Stimulated activated CD8-positive, alpha-beta memory T cell treated with anti-CD3 and anti-CD28 coated beads, Interleukin-12 subunit alpha, Interleukin-12 subunit beta, amount 100 ng/mL, for 4 hours (primary cell): ENCODE data around the gene GPC5.

Experiments
- DNase-seq: peaks from one replicate; pipeline ENCODE4 v3.0.0-alpha.2; 2020; ENCODE audit warnings: low read depth

GPC5 gene

DNA sequence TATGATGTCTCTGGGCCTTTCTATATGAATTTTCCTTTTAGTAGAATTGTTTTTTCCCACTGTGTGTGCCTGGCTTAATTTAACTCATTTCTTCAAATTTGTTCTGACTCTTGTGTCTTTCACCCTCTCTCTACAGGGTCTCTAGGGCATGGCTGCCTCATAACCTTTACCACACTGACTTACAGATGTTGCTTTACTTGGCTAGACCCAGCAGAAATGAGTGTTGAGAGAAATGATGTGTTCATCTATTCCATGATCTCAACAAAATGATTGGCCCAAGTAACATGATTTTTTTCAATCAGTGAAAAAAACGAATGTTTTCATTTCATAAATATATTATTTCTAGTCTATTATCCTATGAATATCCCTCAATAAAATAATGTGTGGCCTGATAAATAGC lies 195.0 kb downstream of the GPC5 start:
- no peak for DNase-seq

DNA sequence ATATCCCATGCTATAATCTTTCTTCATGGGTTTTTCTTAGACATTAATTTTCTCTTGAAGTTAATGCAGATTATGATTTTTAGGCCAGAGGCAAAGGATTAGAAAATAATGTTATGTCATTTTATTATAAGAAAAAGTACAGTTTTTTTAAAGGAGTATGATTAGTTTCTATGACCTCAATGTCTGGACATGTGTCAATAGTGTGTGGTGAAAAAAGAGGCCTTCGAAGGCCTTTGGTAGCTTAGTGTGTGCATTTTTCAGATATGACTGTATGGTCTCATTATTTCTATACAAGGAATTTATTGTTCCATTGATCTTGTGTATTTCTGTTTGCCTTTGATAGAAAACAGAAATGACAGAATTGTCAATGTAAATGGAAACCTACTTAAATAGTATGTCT lies 195.6 kb downstream of the GPC5 start:
- DNase-seq: no peak

DNA sequence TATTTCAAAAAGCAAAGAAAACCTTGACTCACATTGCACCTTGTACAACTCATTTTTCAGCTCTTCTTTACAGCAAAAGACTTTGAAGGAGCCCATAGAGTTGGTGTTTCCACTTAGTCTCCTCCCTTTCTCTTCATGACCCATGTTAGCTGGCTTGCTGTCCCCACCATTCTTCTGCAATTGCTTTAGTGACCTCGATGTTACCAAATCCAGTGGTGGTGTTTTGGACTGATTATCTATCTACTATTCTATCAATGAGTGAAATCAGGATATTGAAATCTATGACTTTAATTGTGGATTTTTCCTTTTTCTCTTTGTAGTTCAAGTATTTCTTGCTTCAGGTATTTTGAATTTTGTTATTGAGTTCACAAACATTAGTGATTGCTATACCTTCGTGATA lies 197.3 kb downstream of the GPC5 start:
- no peak for DNase-seq

DNA sequence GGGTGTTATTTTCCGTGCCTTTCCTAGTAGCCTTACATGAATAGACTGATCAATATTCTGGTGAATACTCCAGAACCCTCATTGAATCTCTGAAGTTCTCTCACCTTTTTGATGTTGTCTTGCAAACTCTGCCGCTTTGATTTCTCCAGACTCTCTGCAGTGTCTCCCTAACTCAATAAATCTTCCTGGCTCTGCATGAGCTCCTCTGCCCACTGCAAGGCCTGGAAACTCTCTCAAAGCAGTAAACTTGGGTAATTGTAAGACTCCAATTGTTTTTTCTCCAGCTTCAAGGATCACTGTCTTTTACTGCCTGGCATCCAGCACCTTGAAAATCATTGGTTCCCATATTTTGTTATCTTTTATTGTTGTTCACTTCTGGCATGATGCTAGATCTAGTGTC lies 198.4 kb downstream of the GPC5 start:
- DNase-seq: no peak

DNA sequence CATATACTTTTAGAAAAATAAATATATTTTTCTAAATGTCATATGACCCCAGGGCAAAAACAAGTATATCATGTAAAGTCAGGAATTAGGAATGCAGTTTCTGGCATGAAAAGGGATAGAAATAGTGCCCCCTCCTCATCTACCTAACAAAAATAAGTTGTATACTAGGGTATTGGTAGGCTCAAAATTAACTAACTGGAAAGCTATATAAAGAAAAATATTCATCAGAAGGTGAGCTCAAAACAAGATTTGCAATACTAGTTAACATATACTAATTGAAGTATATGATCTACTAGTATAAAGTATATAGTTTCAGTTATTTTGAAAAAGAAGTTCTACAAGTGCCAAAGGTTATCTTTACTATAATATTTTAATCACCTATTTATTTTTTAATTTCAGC lies 200.2 kb downstream of the GPC5 start:
- no peak for DNase-seq

DNA sequence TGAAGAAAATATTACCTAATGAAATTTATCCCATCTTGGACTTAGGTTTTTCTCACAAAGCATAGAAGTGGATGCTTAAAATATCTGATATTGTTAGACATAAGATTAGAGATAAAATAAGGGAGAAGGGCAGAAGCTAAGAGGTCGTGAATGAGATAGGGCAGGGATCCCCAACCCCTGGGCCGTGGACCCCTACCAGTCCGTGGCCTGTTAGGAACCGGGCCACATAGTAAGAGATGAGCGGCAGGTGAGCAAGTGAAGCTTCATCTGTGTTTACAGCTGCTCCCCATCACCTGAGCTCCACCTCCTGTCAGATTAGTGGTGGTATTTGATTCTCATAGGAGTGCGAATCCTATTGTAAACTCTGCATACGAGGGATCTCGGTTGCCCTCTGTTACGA lies 202.9 kb downstream of the GPC5 start:
- no peak for DNase-seq

DNA sequence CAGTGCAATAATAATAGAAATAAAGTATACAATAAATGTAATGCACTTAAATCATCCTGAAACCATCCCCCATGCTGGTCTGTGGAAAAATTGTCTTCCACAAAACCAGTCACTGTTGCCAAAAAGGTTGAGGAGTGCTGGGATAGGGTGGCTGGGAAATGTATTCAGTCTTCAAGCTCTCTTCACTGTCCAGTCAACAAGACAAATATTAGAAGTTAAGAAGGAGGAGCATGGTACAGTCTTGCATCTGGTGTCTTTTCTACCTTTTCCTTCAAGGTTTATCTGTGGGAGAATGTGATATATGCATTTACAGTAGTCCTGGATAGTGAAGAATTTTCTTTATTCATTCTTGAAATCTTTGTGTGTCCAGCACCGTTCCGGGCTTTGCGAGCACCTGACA lies 203.4 kb downstream of the GPC5 start:
- DNase-seq: no peak

DNA sequence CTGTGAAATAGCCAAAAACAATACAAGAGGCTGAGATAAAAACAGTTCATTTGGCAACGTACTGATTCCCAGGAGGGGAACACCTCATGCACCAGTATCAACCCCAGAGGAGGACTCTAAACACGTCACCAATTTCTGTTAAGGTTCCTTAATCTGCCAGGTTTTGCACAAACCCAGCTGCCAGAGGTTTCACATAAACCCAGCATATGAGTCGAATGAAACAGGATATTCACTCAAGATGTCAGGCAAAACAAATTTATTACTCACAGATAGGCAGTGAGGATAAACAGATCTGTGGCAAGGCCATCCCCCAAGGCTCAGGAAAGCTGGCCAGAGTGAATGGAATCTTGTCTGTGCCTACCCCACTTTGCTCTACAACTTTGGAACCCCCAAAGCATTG lies 210.9 kb downstream of the GPC5 start:
- no peak for DNase-seq

DNA sequence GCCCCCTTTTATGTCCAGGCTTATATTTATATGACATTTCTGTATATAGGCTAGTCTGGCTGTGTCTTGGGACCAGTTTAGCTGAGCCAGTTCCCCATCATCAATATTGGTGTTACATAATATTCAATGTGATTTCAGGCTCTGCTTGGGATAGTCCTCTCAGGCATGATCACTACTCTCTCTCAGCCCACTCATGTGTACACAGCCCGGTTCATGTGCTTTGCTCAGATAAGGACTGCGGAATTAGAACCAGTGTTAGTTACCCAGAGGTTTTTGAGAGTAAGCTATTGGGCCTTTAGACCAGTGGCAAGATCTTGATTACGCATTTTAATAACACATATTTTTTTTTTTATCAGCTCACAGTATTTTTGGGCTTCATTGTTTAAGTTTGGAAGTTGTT lies 219.9 kb downstream of the GPC5 start:
- no peak for DNase-seq

DNA sequence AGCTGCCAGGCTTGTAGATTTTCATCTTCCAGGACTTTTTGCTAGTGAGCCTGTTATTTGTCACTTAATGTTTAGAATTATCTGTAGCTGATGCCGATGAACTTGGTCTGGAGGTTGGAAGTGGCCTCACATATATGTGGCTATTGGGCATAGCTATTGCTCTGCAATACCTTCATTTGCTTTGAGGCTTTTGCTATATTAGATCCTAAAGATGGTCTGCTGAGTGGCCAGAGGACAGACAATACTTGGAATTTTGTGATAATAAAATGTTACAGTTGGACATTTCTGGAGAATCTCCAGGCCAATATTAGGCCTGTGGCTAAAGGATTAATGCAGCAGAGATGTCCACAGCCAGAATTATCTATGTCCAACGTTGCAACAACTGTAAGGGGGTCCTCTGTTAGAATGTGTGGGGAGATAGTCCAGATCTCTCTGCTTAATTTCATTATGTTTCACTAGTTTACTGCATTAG lies 222.3 kb downstream of the GPC5 start:
- DNase-seq: no peak

DNA sequence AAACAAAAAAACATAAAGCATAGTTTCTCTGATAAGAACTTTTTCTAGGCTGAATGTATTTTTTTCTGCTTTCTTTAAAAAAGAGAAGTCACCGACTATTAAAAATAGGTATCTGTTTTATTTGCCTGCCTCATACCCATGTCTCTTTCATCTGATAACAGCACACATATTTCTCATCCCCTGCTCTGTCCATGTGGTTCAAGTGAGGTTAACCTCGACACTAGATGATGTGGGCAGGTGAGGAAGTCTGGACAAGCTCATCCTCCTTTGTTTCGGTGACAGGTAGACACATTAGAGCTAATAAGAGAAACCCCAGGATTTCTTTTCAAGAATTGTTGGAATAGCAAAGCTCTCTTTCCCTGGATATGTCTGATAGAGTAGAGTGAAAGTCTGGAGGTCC lies 222.7 kb downstream of the GPC5 start:
- DNase-seq: no peak

DNA sequence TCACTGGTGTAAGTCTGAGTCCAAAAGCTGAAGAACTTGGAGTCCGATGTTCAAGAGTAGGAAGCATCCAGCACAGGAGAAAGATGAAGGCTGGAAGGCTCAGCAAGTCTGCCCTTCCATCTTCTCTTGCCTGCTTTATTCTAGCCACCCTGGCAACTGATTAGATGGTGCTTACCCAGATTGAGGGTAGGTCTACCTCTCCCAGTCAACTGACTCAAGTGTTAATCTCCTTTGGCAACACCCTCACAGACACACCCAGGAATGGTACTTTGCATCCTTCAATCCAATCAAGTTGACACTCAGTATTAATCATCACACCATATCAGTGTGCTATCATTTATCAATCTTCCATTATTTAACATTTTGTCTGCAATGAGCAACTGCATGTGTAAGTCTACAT lies 223.5 kb downstream of the GPC5 start:
- DNase-seq: no peak

DNA sequence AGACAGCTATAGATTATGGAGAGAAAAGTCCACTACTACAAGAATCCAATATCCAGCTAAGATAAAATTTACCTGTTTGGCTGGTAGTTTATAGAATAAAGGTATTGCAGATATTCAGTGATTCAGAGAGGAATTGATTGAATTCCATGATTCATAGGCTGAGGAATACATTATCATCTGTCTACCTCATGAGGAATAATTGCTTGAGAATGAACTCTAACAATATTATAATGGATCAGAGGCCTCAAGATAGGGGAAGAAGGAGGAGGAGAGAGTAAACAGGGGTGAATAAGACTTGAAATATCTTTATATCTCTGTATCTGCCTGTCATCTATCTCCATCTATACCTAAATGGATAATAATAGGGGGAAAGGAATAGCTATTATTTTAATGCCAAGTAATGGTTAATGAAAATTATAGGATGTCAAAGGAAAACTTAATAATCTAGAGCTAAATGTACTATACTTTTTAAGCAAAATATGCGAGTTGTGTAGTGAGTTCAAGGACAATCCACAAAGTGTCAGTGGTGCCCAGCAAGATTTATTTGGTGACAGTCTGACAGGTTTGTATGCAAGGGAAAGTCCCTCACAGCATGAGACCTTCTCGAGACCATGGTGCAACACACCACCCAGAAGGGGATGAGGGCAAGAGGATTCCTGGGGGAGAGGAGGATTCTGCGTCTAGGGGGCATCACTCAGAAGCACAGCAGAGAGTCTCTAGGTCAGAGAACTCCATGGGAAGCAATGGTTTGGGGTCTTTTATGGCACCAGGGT lies 224.5 kb downstream of the GPC5 start:
- DNase-seq: no peak

DNA sequence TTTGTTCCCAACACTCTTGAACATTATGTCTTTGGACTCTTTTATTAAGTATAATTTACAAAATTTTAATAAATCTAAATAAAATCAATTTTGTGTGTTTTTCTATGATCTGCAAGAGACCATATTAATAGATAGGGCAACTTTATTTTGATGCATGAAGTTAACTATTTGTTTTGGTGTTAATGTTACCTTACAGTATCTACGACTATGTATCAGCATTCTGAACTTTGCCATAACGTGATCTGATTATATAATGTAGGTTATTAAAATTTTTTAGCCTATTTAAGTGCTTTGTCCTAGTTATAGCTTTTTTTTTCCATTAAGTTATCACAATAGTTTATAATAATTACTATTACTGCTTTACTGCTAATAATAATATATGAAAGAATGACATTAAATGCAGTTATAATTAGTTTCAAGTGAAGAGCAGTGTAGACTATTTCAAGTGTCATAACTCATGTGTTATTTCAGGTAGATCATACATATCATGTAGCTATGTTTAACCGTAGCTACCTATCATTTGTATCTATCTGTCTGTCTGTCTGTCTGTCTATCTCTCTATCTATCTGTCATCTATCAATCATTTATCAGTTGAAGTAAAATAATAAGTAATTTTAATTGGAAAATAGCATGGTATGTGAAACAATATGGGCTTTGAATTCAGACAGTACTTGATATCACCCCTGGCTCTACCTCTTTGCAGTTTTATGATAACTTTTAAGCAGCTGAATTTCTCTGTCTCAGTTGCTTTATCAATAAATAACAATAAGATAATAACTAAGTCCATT lies 229.7 kb downstream of the GPC5 start:
- DNase-seq: no peak

DNA sequence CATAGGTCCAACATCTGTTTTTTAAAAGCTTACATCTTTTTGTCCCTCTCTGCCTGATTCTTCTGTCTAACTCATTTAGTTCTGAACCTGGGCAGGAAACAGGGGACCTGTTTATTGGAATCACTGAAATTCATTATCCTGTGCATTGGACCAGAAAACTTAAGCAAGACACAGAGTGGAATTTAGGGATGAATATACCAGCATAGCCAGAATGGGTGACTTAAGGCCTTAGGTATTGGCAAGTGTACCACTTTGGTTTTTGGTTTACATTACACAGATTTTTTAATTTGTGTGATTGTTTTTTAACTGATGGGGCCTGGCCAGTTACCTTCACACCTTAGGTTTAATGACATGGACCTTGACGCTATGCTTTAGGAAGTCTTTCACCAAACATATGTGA lies 232.5 kb downstream of the GPC5 start:
- no peak for DNase-seq

DNA sequence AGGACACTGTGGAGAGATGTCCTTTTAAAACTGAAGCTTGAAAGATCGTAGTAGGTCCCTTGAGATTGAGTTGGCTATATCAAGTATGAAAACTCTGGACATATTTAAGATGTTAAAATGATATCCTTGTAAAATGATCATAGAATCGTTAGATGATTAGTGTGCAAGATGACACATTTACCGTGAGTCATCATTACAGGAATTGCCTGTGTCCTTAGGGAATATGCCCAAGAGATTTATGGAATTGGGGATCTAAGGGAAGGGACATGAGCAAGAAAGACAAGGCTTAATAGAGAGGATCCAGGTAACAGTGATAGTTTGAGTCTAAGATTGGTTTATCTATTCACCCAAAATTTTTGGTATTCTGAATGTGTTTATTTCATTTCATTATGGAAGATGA lies 233.7 kb downstream of the GPC5 start:
- no peak for DNase-seq

DNA sequence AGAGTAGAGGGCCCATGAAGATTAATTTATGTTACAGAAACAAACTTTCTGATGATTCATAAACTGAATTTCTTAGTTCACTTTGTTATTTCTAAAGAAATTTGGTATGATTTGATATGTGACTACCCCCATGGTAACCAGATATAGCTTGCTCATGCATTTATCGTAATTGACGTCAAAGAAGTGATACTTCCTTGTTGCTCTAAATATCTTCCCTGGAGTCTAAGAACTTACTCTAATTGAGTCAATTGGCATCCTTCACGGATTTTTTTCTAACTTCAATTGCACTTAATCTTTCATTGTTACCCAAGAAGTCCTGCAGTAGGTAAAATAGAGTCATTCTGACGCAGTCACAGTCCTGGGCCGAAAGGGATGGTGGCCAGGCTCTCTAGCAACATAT lies 240.9 kb downstream of the GPC5 start:
- no peak for DNase-seq

DNA sequence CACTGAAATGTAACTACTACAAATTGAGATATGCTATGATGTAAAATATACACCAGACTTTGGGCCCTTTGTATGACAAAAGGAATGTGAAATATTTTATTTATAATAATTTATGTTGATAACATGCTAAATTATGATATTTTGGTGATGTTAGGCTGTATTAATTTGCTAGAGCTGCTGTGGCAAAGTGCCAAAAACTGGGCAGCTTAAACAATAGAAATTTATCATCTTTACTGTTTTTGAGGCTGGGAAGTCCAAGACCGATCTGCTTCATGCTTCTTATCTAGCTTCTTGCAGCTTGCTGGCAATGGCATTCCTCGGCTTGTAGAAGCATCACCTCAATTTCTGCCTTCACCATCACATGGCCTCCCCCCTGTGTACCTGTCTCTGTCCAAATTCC lies 245.0 kb downstream of the GPC5 start:
- no peak for DNase-seq

DNA sequence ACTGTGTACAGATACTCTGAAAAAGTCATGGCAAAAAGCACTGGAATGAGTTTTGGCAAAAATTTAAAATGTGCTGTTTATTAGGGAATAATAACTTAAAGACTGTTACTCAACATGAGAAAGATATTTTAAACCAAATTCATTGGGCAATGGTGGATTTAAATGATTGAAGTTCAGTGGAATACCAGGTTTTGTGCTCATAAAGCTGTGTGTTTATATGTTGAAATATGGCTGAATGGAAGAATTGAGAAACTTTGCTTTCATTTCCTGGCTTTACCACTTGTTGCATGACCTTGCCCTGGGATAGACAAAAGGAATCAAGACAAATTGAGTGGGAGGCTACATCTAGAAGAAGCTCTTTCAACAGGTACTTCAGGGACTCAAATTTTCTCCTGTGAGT lies 246.4 kb downstream of the GPC5 start:
- DNase-seq: no peak

DNA sequence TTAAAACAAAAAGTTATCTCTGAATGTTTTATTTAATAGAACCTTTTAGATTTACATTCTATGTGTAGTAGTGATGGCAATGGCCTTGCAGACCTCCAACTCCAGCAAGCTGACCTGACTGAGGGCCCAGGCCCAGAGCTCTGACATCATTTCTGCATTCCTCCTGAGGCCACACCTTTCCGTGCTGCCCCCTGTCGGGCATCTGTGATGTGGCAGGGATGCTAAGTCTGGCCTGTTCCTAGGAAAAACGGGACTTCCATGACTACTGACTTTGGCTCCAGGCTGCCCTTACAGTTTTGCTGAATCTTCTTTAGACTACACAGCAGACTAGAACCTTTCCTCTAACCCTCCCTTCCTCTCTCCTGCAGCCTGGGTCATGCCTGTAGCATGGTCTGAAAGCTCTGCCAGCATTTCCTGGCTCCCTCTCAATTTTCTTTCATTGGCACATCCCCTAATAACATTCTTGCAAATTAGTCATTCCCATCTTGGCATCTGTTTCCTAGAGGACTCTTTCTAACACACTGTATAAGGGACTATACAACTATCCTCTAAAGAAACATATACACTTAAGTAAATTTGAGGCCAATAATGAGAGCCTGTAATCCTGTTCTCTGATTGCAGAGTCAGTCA lies 249.1 kb downstream of the GPC5 start:
- DNase-seq: no peak

DNA sequence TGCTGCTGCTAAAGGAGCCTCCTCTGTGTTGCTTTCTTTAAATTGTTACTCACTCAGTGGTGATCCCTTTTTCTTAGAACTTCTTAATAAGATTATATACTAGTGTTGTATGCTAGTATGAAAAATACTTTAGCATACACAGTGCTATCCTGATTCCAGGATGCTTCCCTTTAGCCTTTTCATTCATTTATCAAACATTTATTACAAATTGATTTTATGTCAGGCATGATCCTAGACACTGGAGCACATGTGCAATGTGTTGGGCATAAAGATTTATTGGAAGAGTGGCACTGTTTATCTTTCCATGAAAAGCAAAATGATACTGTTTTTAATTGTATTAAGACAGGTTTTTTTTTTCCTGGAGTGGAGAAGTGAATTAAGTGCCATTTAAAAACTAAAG lies 249.6 kb downstream of the GPC5 start:
- no peak for DNase-seq

DNA sequence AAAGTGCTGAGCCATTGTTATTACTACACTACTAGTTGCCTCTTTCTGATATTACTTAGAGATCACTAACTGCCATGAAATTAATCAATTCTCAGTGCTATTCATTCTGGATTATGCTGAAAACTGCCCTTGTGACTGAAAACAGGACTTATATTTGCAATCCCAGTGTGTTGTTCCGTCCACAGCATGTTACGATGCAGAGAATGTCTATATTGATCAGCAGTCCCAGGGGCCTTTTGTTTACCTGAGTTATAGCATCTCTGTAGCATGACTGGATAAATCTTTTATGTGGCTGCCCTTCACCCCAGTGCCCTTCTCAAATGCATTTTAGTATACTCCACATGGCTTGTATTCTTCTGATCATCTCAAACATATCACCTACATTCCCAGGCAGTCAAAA lies 251.0 kb downstream of the GPC5 start:
- no peak for DNase-seq
